Uterus (tissue), 4 donors: ENCODE measurements around the gene MOV10L1. TPM values are rescaled to one million over a fixed set of nuclear protein-coding genes. Genes with fewer than 3 reads are reported as not detected.

Experiments used
- DNase-seq, 2 donors: peaks; one replicate each; pipeline ENCODE4 v3.0.0-alpha.2; 2019 to 2020
- H3K27ac ChIP-seq, 2 donors: fragments of 200-600 bp; sonication (generic); 1 replicate in 1 of 2; 2 replicates in 1 of 2; pipeline ENCODE4 v1.5.1; 2016 to 2018
- H3K27me3 ChIP-seq, 2 donors: fragments of 200-600 bp; sonication (generic); one replicate each; pipeline ENCODE4 v1.5.1; 2018 to 2019; ENCODE audit warnings: control low read depth in 1 of 2
- H3K36me3 ChIP-seq, 2 donors: fragments of 200-600 bp; sonication (generic); one replicate each; pipeline ENCODE4 v1.5.1; 2019; ENCODE audit warnings: control low read depth in 1 of 2
- H3K4me1 ChIP-seq, 2 donors: fragments of 200-600 bp; sonication (generic); one replicate each; pipeline ENCODE4 v1.5.1; 2018 to 2019; ENCODE audit warnings: control low read depth in 1 of 2
- H3K4me3 ChIP-seq, 2 donors: fragments of 200-600 bp; sonication (generic); 1 replicate in 1 of 2; 2 replicates in 1 of 2; pipeline ENCODE4 v1.5.1; 2018 to 2019; ENCODE audit warnings: mild to moderate bottlenecking in 1 of 2
- H3K9me3 ChIP-seq, 2 donors: fragments of 200-600 bp; sonication (generic); one replicate each; pipeline ENCODE4 v1.5.1; 2019; ENCODE audit warnings: control low read depth in 1 of 2
- POLR2A ChIP-seq, 2 donors: fragments of 450-650 bp; IDR thresholded peaks; one replicate each; pipeline ENCODE4 v1.6.1; 2016; ENCODE audit warnings: antibody characterized with exemption in 2 of 2, mild to moderate bottlenecking in 1 of 2, moderate library complexity in 1 of 2
- intact Hi-C: fragments of 100-400 bp; cut with DNase I; formaldehyde crosslinking; loops from one replicate; pipeline ENCODE4 v1.15.1; 2023; ENCODE audit warnings: low total_unique reads
- total RNA-seq, 4 donors: library from RNA; depleted of rRNA in 3 of 4; stranded (reverse); fragments of >200 nt in 3 of 4; gene quantifications; one replicate each; pipeline versions ENCODE4 v1.1.0 to v1.2.4, GENCODE V29; 2014 to 2023
- TF ChIP-seq, protein P1 (sequence below), 4 experiments: fragments of 200-600 bp in 2 of 4; fragments of 450-650 bp in 2 of 4; sonication (generic) in 2 of 4; IDR thresholded peaks; one replicate each; pipeline ENCODE4 v1.5.1; 2016 to 2019; ENCODE audit warnings: antibody characterized with exemption in 4 of 4, mild to moderate bottlenecking in 2 of 4, moderate library complexity in 1 of 4
- donor health status: DM: yes; HTN: yes; CAD: no.

Gene MOV10L1
- total RNA-seq, 4 donors from 2014 or later, result 1.8 to 3.4 TPM; not detected in 2

DNA sequence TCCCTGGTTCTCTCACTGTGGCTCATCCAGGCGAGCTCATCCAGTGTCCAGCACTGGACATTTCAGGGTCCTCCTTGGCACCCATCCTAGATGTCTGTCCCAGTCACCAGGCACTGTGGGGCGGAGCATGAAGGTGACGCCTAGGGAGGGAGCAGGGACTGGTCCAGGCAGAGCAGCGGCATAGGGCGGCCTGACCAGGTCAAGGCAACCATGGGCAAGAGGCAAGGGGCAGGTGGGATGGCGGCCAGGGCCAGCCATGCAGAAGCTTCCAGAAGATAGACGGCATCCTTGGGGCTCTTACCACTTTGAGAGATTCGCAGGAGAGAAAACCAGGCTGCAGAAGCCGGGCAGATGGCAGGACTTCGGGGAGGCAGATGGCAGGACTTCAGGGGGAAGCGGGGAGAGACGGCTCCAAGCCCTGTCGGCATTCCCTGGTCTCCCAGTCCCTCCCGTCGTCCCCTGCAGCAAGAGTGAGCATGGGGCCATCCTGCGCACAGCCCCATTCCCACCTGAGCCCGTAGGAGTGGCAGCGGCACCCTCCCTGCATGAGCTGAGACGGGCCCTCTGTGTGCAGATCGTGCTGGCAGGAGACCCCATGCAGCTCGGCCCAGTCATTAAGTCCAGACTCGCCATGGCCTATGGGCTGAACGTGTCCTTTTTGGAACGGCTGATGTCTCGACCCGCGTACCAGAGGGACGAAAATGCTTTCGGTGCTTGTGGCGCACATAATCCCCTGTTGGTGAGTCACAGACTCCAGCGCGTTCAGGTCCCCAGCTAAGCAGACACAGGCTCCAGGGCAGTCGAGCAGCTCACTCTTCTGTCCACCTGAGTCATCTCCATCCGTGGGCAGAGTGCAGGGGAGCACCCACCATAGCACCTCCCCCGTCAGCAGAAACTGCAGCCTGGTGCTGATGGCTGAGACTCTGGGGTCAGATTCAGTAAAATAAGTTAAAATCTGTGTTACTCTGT lies 60.6 kb downstream of the MOV10L1 start:
- no peak for DNase-seq
- intact Hi-C loops, result no loop called here
- Histone ChIP-seq H3K36me3 (no peaks in the 10 kb centered on the region), H3K27ac (no peak overlapping the region), H3K4me3 (no peak overlapping the region), H3K27me3 (no peaks in the 10 kb centered on the region), H3K9me3 (no peaks in the 10 kb centered on the region), H3K4me1 (no peaks in the 10 kb centered on the region)
- TF ChIP-seq, protein P1, sequence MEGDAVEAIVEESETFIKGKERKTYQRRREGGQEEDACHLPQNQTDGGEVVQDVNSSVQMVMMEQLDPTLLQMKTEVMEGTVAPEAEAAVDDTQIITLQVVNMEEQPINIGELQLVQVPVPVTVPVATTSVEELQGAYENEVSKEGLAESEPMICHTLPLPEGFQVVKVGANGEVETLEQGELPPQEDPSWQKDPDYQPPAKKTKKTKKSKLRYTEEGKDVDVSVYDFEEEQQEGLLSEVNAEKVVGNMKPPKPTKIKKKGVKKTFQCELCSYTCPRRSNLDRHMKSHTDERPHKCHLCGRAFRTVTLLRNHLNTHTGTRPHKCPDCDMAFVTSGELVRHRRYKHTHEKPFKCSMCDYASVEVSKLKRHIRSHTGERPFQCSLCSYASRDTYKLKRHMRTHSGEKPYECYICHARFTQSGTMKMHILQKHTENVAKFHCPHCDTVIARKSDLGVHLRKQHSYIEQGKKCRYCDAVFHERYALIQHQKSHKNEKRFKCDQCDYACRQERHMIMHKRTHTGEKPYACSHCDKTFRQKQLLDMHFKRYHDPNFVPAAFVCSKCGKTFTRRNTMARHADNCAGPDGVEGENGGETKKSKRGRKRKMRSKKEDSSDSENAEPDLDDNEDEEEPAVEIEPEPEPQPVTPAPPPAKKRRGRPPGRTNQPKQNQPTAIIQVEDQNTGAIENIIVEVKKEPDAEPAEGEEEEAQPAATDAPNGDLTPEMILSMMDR (IDR thresholded peaks at IDR 0.05), result no peak
- no peak for TF ChIP-seq POLR2A (IDR thresholded peaks at IDR 0.05)

DNA sequence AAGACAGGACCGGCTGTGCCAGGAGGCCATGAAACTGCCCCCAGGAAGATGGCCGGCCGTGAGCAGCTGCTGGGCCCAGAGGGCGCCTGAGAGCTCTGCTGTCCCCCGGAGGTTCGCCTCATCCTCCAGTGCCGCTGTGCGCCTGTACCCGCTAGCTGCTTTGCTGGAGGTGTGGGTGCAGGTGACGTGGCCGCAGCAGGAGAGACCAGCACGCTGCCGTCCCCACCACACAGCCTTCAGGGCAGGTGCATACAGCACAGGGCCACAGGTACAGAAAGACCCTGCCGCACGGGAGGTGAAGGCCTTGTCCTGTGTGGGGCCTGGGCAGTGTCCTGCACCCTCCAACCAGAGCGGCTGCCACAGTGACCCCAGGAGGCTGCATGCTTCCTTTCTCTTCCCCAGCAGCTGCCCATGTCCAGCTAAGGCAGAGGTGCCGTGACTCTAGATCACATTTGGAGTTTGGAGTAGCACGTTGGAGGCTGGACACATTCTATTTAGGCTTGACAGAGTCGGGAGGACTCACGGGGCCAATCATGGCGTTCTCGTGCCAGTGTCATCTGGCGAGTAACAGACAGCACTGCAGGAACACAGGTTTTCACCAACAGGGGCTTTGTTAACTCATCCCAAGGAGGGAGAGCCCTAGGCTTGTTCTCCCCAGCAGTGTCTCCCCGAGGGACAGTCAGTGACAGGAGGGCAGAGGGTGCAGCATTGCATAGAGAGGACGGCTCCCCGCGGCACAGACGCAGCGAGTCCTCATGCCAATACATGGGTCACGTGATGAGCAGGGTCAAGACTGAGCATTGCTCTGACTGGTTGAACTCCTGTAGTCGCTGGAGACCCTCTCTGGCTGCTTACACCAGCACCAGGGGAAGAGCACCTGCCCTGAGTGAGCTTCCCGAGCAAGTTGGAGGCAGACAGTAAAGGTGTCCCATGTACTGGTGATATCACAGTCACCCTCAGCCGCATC lies 62.0 kb downstream of the MOV10L1 start:
- H3K4me3 ChIP-seq, result no peak overlapping the region
- no peaks in the 10 kb centered on the region for H3K27me3 ChIP-seq
- TF ChIP-seq, protein P1 (IDR thresholded peaks at IDR 0.05), result no peak
- TF ChIP-seq POLR2A (IDR thresholded peaks at IDR 0.05), result no peak
- DNase-seq, result no peak
- intact Hi-C loops, result no loop called here
- no peak overlapping the region for H3K27ac ChIP-seq
- no peaks in the 10 kb centered on the region for H3K4me1 ChIP-seq
- H3K9me3 ChIP-seq, result no peaks in the 10 kb centered on the region
- no peaks in the 10 kb centered on the region for H3K36me3 ChIP-seq

DNA sequence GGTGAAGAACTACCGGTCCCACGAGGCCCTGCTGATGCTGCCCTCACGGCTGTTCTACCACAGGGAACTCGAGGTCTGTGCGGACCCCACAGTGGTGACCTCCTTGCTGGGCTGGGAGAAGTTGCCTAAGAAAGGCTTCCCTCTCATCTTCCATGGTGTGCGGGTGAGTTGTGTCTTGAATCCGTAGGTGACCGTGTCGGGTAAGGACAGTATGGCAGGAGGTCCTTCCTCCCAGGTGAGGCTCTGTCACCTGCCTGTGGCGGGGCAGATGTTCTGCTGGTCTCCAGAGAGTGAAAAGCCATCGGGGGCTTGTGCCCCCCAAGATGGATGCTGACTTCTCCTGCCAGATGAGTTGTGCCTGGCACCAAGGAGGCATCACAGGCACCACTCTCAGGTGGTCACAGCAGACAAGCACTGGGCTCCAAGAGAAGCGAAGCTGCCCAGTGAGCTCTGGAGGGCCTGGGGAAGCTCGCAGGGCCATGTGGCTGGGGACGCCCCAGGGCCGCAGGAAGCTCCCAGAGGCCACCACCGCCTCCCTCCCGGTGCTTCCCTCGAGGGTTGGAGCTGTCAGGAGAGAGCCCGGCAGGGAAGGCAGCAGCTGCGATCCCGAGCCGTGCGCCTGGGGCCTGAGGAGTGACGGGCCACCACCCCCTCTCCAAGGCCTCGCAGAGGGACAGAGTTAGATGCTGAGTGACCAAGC lies 63.4 kb downstream of the MOV10L1 start:
- Histone ChIP-seq H3K36me3 (no peaks in the 10 kb centered on the region), H3K4me3 (no peak overlapping the region), H3K27ac (no peak overlapping the region), H3K9me3 (no peaks in the 10 kb centered on the region), H3K27me3 (no peaks in the 10 kb centered on the region), H3K4me1 (no peaks in the 10 kb centered on the region)
- no peak for DNase-seq
- TF ChIP-seq, protein P1 (IDR thresholded peaks at IDR 0.05), result no peak
- no peak for TF ChIP-seq POLR2A (IDR thresholded peaks at IDR 0.05)
- intact Hi-C loops, result no loop called here

DNA sequence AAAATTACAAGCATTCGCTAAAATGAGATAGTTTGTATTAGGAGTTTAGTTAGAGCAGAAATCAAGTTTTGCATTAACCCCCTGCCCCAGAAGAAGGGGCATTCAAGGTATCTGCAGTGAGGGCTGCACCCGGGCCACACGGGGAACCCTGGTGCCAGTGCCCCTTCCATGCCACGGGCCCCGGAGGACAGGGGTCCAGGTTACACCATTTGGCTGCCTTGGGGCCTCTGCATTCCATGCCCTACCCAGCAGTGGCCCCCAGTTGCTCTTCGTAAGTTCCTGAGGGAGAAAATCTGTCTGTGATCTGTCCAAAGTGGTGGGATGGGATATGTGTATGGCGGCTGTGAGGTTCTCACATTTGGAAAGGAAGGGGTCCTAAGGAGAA lies 63.9 kb downstream of the MOV10L1 start:
- H3K36me3 ChIP-seq, result no peaks in the 10 kb centered on the region
- no peak overlapping the region for H3K27ac ChIP-seq
- H3K27me3 ChIP-seq, result no peaks in the 10 kb centered on the region
- H3K4me3 ChIP-seq, result no peak overlapping the region
- intact Hi-C loops, result no loop called here
- no peak for TF ChIP-seq POLR2A (IDR thresholded peaks at IDR 0.05)
- TF ChIP-seq, protein P1 (IDR thresholded peaks at IDR 0.05), result no peak
- H3K9me3 ChIP-seq, result no peaks in the 10 kb centered on the region
- H3K4me1 ChIP-seq, result no peaks in the 10 kb centered on the region
- no peak for DNase-seq
